Measurements from ENCODE around the gene ZNF658. TPM values are rescaled to one million over a fixed set of nuclear protein-coding genes. Genes with fewer than 3 reads are reported as not detected.
"Not testable (repeated sequence)": the region's sequence is repeated elsewhere in the genome, so short reads cannot be mapped to it uniquely, and the experiment has no call there.

ZNF658 gene
- total RNA-seq, 2 experiments from 2014 or later = 4.3 to 4.6 TPM

DNA sequence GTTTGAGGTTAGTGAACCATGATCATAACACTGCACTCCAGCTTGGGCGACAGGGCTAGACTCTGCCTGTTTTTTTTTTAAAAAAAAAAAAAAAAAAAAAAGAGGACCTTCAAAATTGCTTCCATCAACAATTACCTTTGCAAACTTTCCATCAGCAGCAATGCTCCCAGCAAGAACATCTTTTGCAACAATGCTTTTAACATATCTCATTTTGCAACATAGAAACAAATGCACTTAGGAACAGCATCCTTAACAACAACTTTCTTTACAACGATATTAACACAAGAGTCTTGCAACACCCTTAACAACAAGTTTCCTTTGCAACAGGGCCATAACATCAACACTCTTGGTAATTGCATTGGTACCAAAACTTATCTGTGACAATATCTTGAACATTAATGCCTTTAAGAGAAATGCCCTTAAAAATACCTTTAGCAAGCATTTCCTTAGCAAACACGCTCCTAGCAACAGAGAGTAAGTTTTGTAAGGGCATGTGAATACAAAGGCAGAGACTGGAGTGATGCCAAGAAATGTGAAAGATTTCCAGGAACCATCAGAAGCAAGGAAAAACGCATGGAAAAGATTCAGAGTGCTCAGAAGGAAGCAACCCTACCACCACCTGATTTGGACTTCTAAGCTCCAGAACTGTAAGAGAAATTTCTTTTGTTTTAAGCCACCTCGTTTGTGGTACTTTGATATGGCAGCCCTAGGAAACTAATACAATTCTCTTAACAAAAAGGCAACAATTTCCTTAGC lies 42.1 kb downstream of the ZNF658 start:
- H3K27me3 Mint-ChIP-seq; H3K4me3 Mint-ChIP-seq; H3K36me3 Mint-ChIP-seq (ENCODE audit: low read depth); POLR2A ChIA-PET; H3K9me3 Mint-ChIP-seq; CTCF ChIA-PET; DNase-seq; H3K27ac Mint-ChIP-seq; H3K4me1 Mint-ChIP-seq: not testable (repeated sequence)

DNA sequence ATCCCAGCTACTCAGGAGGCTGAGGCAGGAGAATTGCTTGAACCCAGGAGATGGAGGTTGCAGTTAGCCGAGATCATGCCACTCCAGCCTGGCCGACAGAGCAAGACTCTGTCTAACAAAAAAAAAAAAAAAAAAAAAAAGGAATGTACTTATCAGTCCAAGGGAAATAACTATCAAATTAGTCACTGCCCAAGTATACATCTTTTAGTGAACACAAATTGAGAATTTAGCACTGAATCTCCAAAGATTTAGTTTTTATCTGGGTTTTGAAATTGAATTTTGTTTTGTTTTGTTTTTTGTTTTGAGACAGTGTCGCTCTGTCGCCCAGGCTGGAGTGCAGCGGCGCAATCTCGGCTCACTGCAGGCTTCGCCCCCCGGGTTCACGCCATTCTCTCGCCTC lies 52.1 kb downstream of the ZNF658 start:
- H3K9me3 Mint-ChIP-seq; CTCF ChIA-PET; DNase-seq; POLR2A ChIA-PET; H3K27me3 Mint-ChIP-seq; H3K36me3 Mint-ChIP-seq (ENCODE audit: low read depth); H3K4me3 Mint-ChIP-seq; H3K27ac Mint-ChIP-seq; H3K4me1 Mint-ChIP-seq: not testable (repeated sequence)

Other genes with a start within 250 kb of the ZNF658 start
- gene SPATA31A3, start 91.8 kb downstream of the ZNF658 start, total RNA-seq = not detected

Measured in activated CD4-positive, alpha-beta T cell treated with anti-CD3 and anti-CD28 coated beads, Interleukin-2, amount 10 ng/mL, durations not matched to agents 7 days and 5 days (primary cell).